ENCODE measurements around the gene PAFAH1B1. TPM values are rescaled to one million over a fixed set of nuclear protein-coding genes. Genes with fewer than 3 reads are reported as not detected.
A peak's percentile ranks its signal among the peaks of the same experiment; 100 is the strongest.

The PAFAH1B1 gene
- total and polyA plus RNA-seq, 2 donors (not counting 3 experiments of a cell fraction or from before 2014, with no cell fraction given) = 46.5 to 158 TPM

GRCh38 chr17:2655546-2655945, 62.1 kb downstream of the PAFAH1B1 start:
- no peak overlapping the region for H3K4me2 ChIP-seq (ENCODE audit: insufficient read depth, low read length)
- H3K9me3 ChIP-seq (replicated peaks; ENCODE audit: control insufficient read depth, insufficient read depth, low read length) = no peaks in the 10 kb centered on the region
- no peaks in the 10 kb centered on the region for H3K9me1 ChIP-seq (replicated peaks; ENCODE audit: control insufficient read depth, extremely low read depth, insufficient read depth, low read length)
- H4K20me1 ChIP-seq (replicated peaks; ENCODE audit: control insufficient read depth, extremely low read depth, insufficient read depth, low read length) = peaks cover 10% of the 10 kb centered on the region
- ChIA-PET CTCF (interaction anchor here (1.6 kb wide), 1 partner anchor 131 kb away, joined by 5 read pairs; no protein-coding TSS in a partner anchor), POLR2A (no interaction called here)
- no peak overlapping the region for H3K4me3 ChIP-seq (replicated peaks in 1 of 3; ENCODE audit: insufficient read depth in 1 of 3, low read depth in 1 of 3, low read length in 3 of 3)
- BruUV-seq (replicated peaks) = no TSS peak
- TF ChIP-seq POLR2AphosphoS5 (IDR thresholded peaks at IDR 0.05; ENCODE audit: insufficient read depth, low read depth, low read length) (no peak), POLR2A (IDR thresholded peaks at IDR 0.05; ENCODE audit: low read depth, low read length) (no peak), MYC (IDR thresholded peaks at IDR 0.05; ENCODE audit: low read depth, low read length) (no peak), MAX (IDR thresholded peaks at IDR 0.05; ENCODE audit: insufficient read depth, insufficient read length) (no peak), GATA2 (IDR thresholded peaks at IDR 0.05; ENCODE audit: insufficient read depth, insufficient read length, low read depth, low read length) (no peak), CTCF (IDR thresholded peaks at IDR 0.05; ENCODE audit: extremely low read depth in 1 of 2, insufficient read depth in 1 of 2, low read depth in 1 of 2, low read length in 2 of 2) (no peak), EZH2 (IDR thresholded peaks at IDR 0.05; ENCODE audit: borderline replicate concordance, low read depth, low read length, severe bottlenecking) (no peak)
- no peak overlapping the region for H2AFZ ChIP-seq (ENCODE audit: low read depth, low read length)
- no peak overlapping the region for H3K27ac ChIP-seq (ENCODE audit: insufficient read depth, low read depth, low read length)
- no peak overlapping the region for H3K9ac ChIP-seq (replicated peaks; ENCODE audit: extremely low read depth, insufficient read depth, low read length)
- H3K27me3 ChIP-seq (ENCODE audit: control insufficient read depth in 2 of 2, insufficient read depth in 2 of 2, low read length in 2 of 2) = no peaks in the 10 kb centered on the region
- intact Hi-C loops (cut with micrococcal nuclease) (no loop called here), dilution Hi-C loops (cut with MboI; ENCODE audit: extremely low pct_ligation_motif_present, low sequenced_read_pairs) (no loop called here)
- peaks cover 88% of the 10 kb centered on the region for H3K79me2 ChIP-seq (ENCODE audit: control insufficient read depth, insufficient read depth, low read length)
- H3K4me1 ChIP-seq (ENCODE audit: control insufficient read depth, extremely low read depth, insufficient read depth, low read length) = peaks cover 4% of the 10 kb centered on the region
- peak; percentile 5 for DNase-seq (ENCODE audit: low read depth, low spot score)
- H3K36me3 ChIP-seq (ENCODE audit: control insufficient read depth in 2 of 2, extremely low read depth in 1 of 2, insufficient read depth in 2 of 2, low read length in 2 of 2) = peaks cover 0 to 2% of the 10 kb centered on the region in 2 experiments
- no peak for FAIRE-seq
